ENCODE results near the gene FJX1.
A peak's percentile ranks its signal among the peaks of the same experiment; 100 is the strongest.

Gene FJX1

GRCh38 chr11:35658020-35658948, 40.0 kb downstream of the FJX1 start:
- H3K27me3 ChIP-seq (ENCODE audit: low read depth, low read length), result peaks cover 13% of the 10 kb centered on the region
- no peaks in the 10 kb centered on the region for H4K20me1 ChIP-seq (ENCODE audit: insufficient read depth, low read length)
- H3K9ac ChIP-seq (ENCODE audit: low read length), result no peak overlapping the region
- H3K79me2 ChIP-seq (ENCODE audit: low read length), result peaks cover 5% of the 10 kb centered on the region
- no peak overlapping the region for H3K4me2 ChIP-seq (ENCODE audit: low read length)
- H3K9me3 ChIP-seq (ENCODE audit: insufficient read depth, low read length), result peaks cover 2% of the 10 kb centered on the region; the same call in 1 of the 2 replicates
- no peak overlapping the region for H3K27ac ChIP-seq (ENCODE audit: low read length)
- peaks cover 15% of the 10 kb centered on the region for H3K4me1 ChIP-seq (ENCODE audit: low read length)
- no peak overlapping the region for H3K4me3 ChIP-seq (ENCODE audit: low read length)
- peaks cover 2% of the 10 kb centered on the region for H3K36me3 ChIP-seq (replicated peaks; ENCODE audit: low read depth, low read length)
- no peak for TF ChIP-seq EZH2phosphoT487 (IDR thresholded peaks at IDR 0.05; ENCODE audit: low read depth)
- no peak for TF ChIP-seq CTCF (IDR thresholded peaks at IDR 0.05; ENCODE audit: low read depth, low read length)
- no peak overlapping the region for H2AFZ ChIP-seq (ENCODE audit: low read depth, low read length)

- Histone ChIP-seq H3K27ac (ENCODE audit: low read length) (no peak overlapping the region), H3K4me1 (ENCODE audit: low read length) (peaks cover 24% of the 10 kb centered on the region), H3K4me3 (ENCODE audit: low read length) (peak overlapping the region; percentile 94), H3K9me3 (ENCODE audit: insufficient read depth, low read length) (peaks cover 29% of the 10 kb centered on the region), H3K36me3 (replicated peaks; ENCODE audit: low read depth, low read length) (peaks cover 30% of the 10 kb centered on the region), H4K20me1 (ENCODE audit: insufficient read depth, low read length) (no peaks in the 10 kb centered on the region), H3K27me3 (ENCODE audit: low read depth, low read length) (peaks cover 7% of the 10 kb centered on the region), H3K79me2 (ENCODE audit: low read length) (peaks cover 37% of the 10 kb centered on the region), H3K4me2 (ENCODE audit: low read length) (peak overlapping the region; percentile 99), H2AFZ (ENCODE audit: low read depth, low read length) (peak overlapping the region; percentile 99), H3K9ac (ENCODE audit: low read length) (peak overlapping the region; percentile 89)
- TF ChIP-seq CTCF (IDR thresholded peaks at IDR 0.05; ENCODE audit: low read depth, low read length), result no peak
- no peak for TF ChIP-seq EZH2phosphoT487 (IDR thresholded peaks at IDR 0.05; ENCODE audit: low read depth)
These were observed 43.3 kb downstream of the FJX1 start for GRCh38 chr11:35661534-35661933.

GRCh38 chr11:35662061-35662648, 43.9 kb downstream of the FJX1 start:
- H3K36me3 ChIP-seq (replicated peaks; ENCODE audit: low read depth, low read length), result peaks cover 35% of the 10 kb centered on the region
- H3K4me1 ChIP-seq (ENCODE audit: low read length), result peaks cover 24% of the 10 kb centered on the region
- peak overlapping the region; percentile 89 for H3K9ac ChIP-seq (ENCODE audit: low read length)
- peak overlapping the region; percentile 99 for H3K4me2 ChIP-seq (ENCODE audit: low read length)
- peaks cover 29% of the 10 kb centered on the region for H3K9me3 ChIP-seq (ENCODE audit: insufficient read depth, low read length)
- no peaks in the 10 kb centered on the region for H4K20me1 ChIP-seq (ENCODE audit: insufficient read depth, low read length)
- H3K27ac ChIP-seq (ENCODE audit: low read length), result peak overlapping the region; percentile 60
- H3K79me2 ChIP-seq (ENCODE audit: low read length), result peaks cover 42% of the 10 kb centered on the region
- peaks cover 7% of the 10 kb centered on the region for H3K27me3 ChIP-seq (ENCODE audit: low read depth, low read length)
- TF ChIP-seq CTCF (IDR thresholded peaks at IDR 0.05; ENCODE audit: low read depth, low read length), result no peak
- TF ChIP-seq EZH2phosphoT487 (IDR thresholded peaks at IDR 0.05; ENCODE audit: low read depth), result no peak
- H2AFZ ChIP-seq (ENCODE audit: low read depth, low read length), result peak overlapping the region; percentile 99
- H3K4me3 ChIP-seq (ENCODE audit: low read length), result peak overlapping the region; percentile 94
